Adrenal gland (tissue), 12 donors: ENCODE measurements around the gene CDH16. TPM values are rescaled to one million over a fixed set of nuclear protein-coding genes. Genes with fewer than 3 reads are reported as not detected.
A peak's percentile ranks its signal among the peaks of the same experiment; 100 is the strongest.

Source experiments
- DNase-seq, 7 donors: peaks; one replicate each; pipeline ENCODE4 v3.0.0-alpha.2; 2019 to 2020
- H3K27ac ChIP-seq, 5 donors: fragments of 200-600 bp; sonication (generic) in 4 of 5; 1 replicate in 3 of 5; 2 replicates in 2 of 5; pipeline versions ENCODE4 v1.5.1 to v1.8.0; 2016 to 2020; ENCODE audit warnings: mild to moderate bottlenecking in 1 of 5
- H3K27me3 ChIP-seq: fragments of 200-600 bp; 2 replicates; pipeline ENCODE4 v1.8.0; 2021
- H3K36me3 ChIP-seq, 2 donors: fragments of 200-600 bp; replicated peaks in 1 of 2; 1 replicate in 1 of 2; 2 replicates in 1 of 2; pipeline versions ENCODE4 v1.5.1 to v1.8.0; 2018 to 2022
- H3K4me1 ChIP-seq, 2 donors: fragments of 200-600 bp; replicated peaks in 1 of 2; 1 replicate in 1 of 2; 2 replicates in 1 of 2; pipeline versions ENCODE4 v1.5.1 to v1.8.0; 2018 to 2021
- H3K4me3 ChIP-seq, 4 donors: fragments of 200-600 bp; sonication (generic) in 3 of 4; one replicate each; pipeline ENCODE4 v1.5.1; 2016 to 2018
- H3K9me3 ChIP-seq, 3 donors: fragments of 200-600 bp; sonication (generic) in 1 of 3; replicated peaks in 1 of 3; 1 replicate in 2 of 3; 2 replicates in 1 of 3; pipeline versions ENCODE4 v1.5.1 to v1.8.0; 2016 to 2021
- CTCF ChIP-seq, 6 experiments: fragments of 450-650 bp in 4 of 6; fragments of 200-600 bp in 2 of 6; sonication (generic) in 1 of 6; IDR thresholded peaks; 1 replicate in 5 of 6; 2 replicates in 1 of 6; pipeline versions ENCODE4 v1.5.1 to v1.8.0; 2016 to 2021; ENCODE audit warnings: antibody characterized with exemption in 6 of 6, mild to moderate bottlenecking in 2 of 6, moderate library complexity in 1 of 6
- POLR2A ChIP-seq, 2 donors: fragments of 450-650 bp; IDR thresholded peaks; one replicate each; pipeline ENCODE4 v1.6.1; 2017; ENCODE audit warnings: antibody characterized with exemption in 2 of 2, mild to moderate bottlenecking in 2 of 2, moderate library complexity in 1 of 2
- WGBS, 4 donors: extraction: QIAGEN DNeasy Blood & Tissue Kit in 2 of 4; methylation state at CpG; one replicate each; pipeline versions ENCODE4 v1.1.5 to v1.1.7; 2013 to 2017; 5-methylcytosine and 5-hydroxymethylcytosine counted together
- intact Hi-C, 2 donors: fragments of 100-400 bp; cut with DNase I; formaldehyde crosslinking; loops; one replicate each; pipeline versions ENCODE4 v1.14.1 to v1.15.0; 2022 to 2023
- polyA plus RNA-seq, 3 donors: library from polyadenylated mRNA; stranded (reverse); fragments of 200-250 nt in 2 of 3; fragments of 350-450 nt in 1 of 3; fragmentation: Illumina TruSeq in 1 of 3; extraction: RNeasy Lipid Tissue Mini Kit (QIAGEN cat#74804) in 1 of 3; gene quantifications; one replicate each; pipeline ENCODE4 v1.2.3, GENCODE V29; 2013 to 2014
- total RNA-seq, 9 donors: library from RNA; depleted of rRNA in 4 of 9; stranded (reverse); fragments of >200 nt in 4 of 9; fragments of 120-200 nt in 1 of 9; fragmentation: NEBNext Ultra II Directional in 1 of 9; extraction: Animal tissue kit (Norgen Biotek cat#: 25700) in 1 of 9; gene quantifications; one replicate each; pipeline versions ENCODE4 v1.1.0 to v1.2.4, GENCODE V29; 2013 to 2023
- donor health status: healthy with polysubstance abuse.
- donor health status: Bipolar disorder and iron deficiency.
- donor health status: DM: yes; HTN: yes; CAD: no.
- donor health status: DM: no; HTN: no; CAD: no.
- donor health status: DM: no; HTN: no; CAD: no.
- donor health status: DM: yes; HTN: yes; CAD: no.

Gene CDH16
- total and polyA plus RNA-seq, 12 donors, result 0.69 TPM; not detected in 11

- H3K4me3 ChIP-seq, result peak overlapping the region in 3 of 4 donors; percentile 15 to 67 (median 58)
- H3K27ac ChIP-seq, result peak overlapping the region in 4 of 5 donors; percentile 44 to 72 (median 70)
- 9 to 85% (median 28%) methylated on average over 7 to 72 of the region's 72 CpGs for WGBS, 4 donors
- TF ChIP-seq POLR2A (IDR thresholded peaks at IDR 0.05), result no peak
- TF ChIP-seq CTCF (IDR thresholded peaks at IDR 0.05), result peak in 5 of 6 experiments; percentile 12 to 53 (median 24)
- intact Hi-C loops, result no loop called here
- no peaks in the 10 kb centered on the region for H3K27me3 ChIP-seq
- peaks cover 28 to 34% of the 10 kb centered on the region in 2 donors for H3K4me1 ChIP-seq
- no peaks in the 10 kb centered on the region for H3K36me3 ChIP-seq
- no peaks in the 10 kb centered on the region for H3K9me3 ChIP-seq
- DNase-seq, result peak in 4 of 7 donors; percentile 34 to 52 (median 48)
Observed at GRCh38 chr16:66924527-66925321, 6.0 kb upstream of the CDH16 start.

GRCh38 chr16:66923866-66924265, 5.2 kb upstream of the CDH16 start:
- peaks cover 28 to 34% of the 10 kb centered on the region in 2 donors for H3K4me1 ChIP-seq
- peak in 1 of 7 donors; percentile 49 for DNase-seq
- intact Hi-C loops, result no loop called here
- H3K27me3 ChIP-seq, result no peaks in the 10 kb centered on the region
- no peaks in the 10 kb centered on the region for H3K36me3 ChIP-seq
- H3K9me3 ChIP-seq, result no peaks in the 10 kb centered on the region
- TF ChIP-seq CTCF (IDR thresholded peaks at IDR 0.05), result no peak
- no peak for TF ChIP-seq POLR2A (IDR thresholded peaks at IDR 0.05)
- H3K4me3 ChIP-seq, result peak overlapping the region in 1 of 4 donors; percentile 58
- WGBS, 4 donors, result 55 to 82% (median 75%) methylated on average over 3 of the region's 3 CpGs
- H3K27ac ChIP-seq, result peak overlapping the region in 3 of 5 donors; percentile 37 to 82 (median 58)

GRCh38 chr16:66923247-66923731, 4.6 kb upstream of the CDH16 start:
- intact Hi-C loops, result no loop called here
- DNase-seq, result peak; percentile 67 to 88 (median 84)
- Histone ChIP-seq H3K27me3 (no peaks in the 10 kb centered on the region), H3K27ac (peak overlapping the region in 4 of 5 donors; percentile 58 to 82 (median 64)), H3K4me3 (peak overlapping the region in 1 of 4 donors; percentile 58), H3K9me3 (no peaks in the 10 kb centered on the region), H3K36me3 (no peaks in the 10 kb centered on the region), H3K4me1 (peaks cover 23 to 31% of the 10 kb centered on the region in 2 donors)
- WGBS, 4 donors, result 33 to 62% (median 47%) methylated on average over 3 to 18 of the region's 18 CpGs
- no peak for TF ChIP-seq CTCF (IDR thresholded peaks at IDR 0.05)
- TF ChIP-seq POLR2A (IDR thresholded peaks at IDR 0.05), result peak in 1 of 2 donors; percentile 26

GRCh38 chr16:66921729-66922450, 3.2 kb upstream of the CDH16 start:
- WGBS, 4 donors, result 77 to 92% (median 83%) methylated on average over 27 to 42 of the region's 42 CpGs
- no peak for DNase-seq
- H3K27me3 ChIP-seq, result no peaks in the 10 kb centered on the region
- no peak for TF ChIP-seq POLR2A (IDR thresholded peaks at IDR 0.05)
- no peak for TF ChIP-seq CTCF (IDR thresholded peaks at IDR 0.05)
- no peaks in the 10 kb centered on the region for H3K9me3 ChIP-seq
- no peak overlapping the region for H3K27ac ChIP-seq
- H3K36me3 ChIP-seq, result no peaks in the 10 kb centered on the region
- no peak overlapping the region for H3K4me3 ChIP-seq
- peaks cover 22 to 23% of the 10 kb centered on the region in 2 donors for H3K4me1 ChIP-seq
- intact Hi-C loops, result no loop called here
